Common myeloid progenitor, CD34-positive (primary cell): ENCODE measurements around the gene LRP1-AS.

Experiments used
- CTCF ChIA-PET: fragments of 350-600 bp; sonication (Branson Sonifier 250); formaldehyde crosslinking; loops from one replicate; lab custom pipeline; 2021; ENCODE audit warnings: antibody characterized with exemption; lab: Charles Lee
- POLR2A ChIA-PET: fragments of 350-600 bp; sonication (Branson Sonifier 250); formaldehyde crosslinking; loops from one replicate; lab custom pipeline; 2021; ENCODE audit warnings: antibody characterized with exemption; lab: Charles Lee
- DNase-seq, 3 donors: peaks; one replicate each; pipeline versions ENCODE4 v3.0.0 to v3.0.0-alpha.2; 2013
- H3K27ac ChIP-seq, 2 experiments: 1 replicate in 1 of 2; 2 replicates in 1 of 2; pipeline ENCODE4 v1.7.0; 2013; ENCODE audit warnings: inconsistent platforms in 2 of 2, low read length in 2 of 2, mild to moderate bottlenecking in 2 of 2, low read depth in 1 of 2, moderate library complexity in 1 of 2; ENCODE audit not compliant: severe bottlenecking in 2 of 2, insufficient read depth in 1 of 2, poor library complexity in 1 of 2
- H3K27me3 ChIP-seq, 5 experiments: replicated peaks in 2 of 5; 1 replicate in 3 of 5; 2 replicates in 2 of 5; pipeline versions ENCODE4 v1.6.1 to v1.7.0; 2013; ENCODE audit warnings: low read length in 4 of 5, mild to moderate bottlenecking in 2 of 5, moderate library complexity in 2 of 5, inconsistent platforms in 1 of 5; ENCODE audit not compliant: insufficient read depth in 5 of 5, control insufficient read depth in 4 of 5
- H3K36me3 ChIP-seq, 4 experiments: 1 replicate in 2 of 4; 2 replicates in 2 of 4; pipeline versions ENCODE4 v1.6.1 to v1.7.0; 2013; ENCODE audit warnings: low read length in 3 of 4, control low read depth in 1 of 4, mild to moderate bottlenecking in 1 of 4; ENCODE audit not compliant: control insufficient read depth in 4 of 4, insufficient read depth in 4 of 4
- H3K4me1 ChIP-seq, 4 experiments: 1 replicate in 3 of 4; 2 replicates in 1 of 4; pipeline versions ENCODE4 v1.6.1 to v1.7.1; 2013; ENCODE audit warnings: low read length in 3 of 4, mild to moderate bottlenecking in 3 of 4, control low read depth in 1 of 4, inconsistent platforms in 1 of 4, moderate library complexity in 1 of 4; ENCODE audit not compliant: control insufficient read depth in 4 of 4, insufficient read depth in 4 of 4; ENCODE audit errors: control extremely low read depth in 1 of 4
- H3K4me3 ChIP-seq, 7 experiments: 1 replicate in 4 of 7; 2 replicates in 3 of 7; pipeline versions ENCODE4 v1.5.1 to v1.7.0; 2013; ENCODE audit warnings: mild to moderate bottlenecking in 7 of 7, low read length in 6 of 7, moderate library complexity in 6 of 7, inconsistent platforms in 2 of 7, low read depth in 2 of 7, control low read depth in 1 of 7; ENCODE audit not compliant: insufficient read depth in 4 of 7, control insufficient read depth in 1 of 7; ENCODE audit errors: extremely low read depth in 1 of 7
- H3K9me3 ChIP-seq, 5 experiments: 1 replicate in 4 of 5; 2 replicates in 1 of 5; pipeline versions ENCODE4 v1.6.1 to v1.7.1; 2013; ENCODE audit warnings: low read length in 4 of 5, mild to moderate bottlenecking in 2 of 5, inconsistent platforms in 1 of 5, low read depth in 1 of 5, moderate library complexity in 1 of 5; ENCODE audit not compliant: control insufficient read depth in 4 of 5, insufficient read depth in 2 of 5; ENCODE audit errors: control extremely low read depth in 1 of 5
- WGBS: methylation state at CpG from one replicate; pipeline ENCODE4 v1.1.5; 2013; ENCODE audit not compliant: insufficient coverage; 5-methylcytosine and 5-hydroxymethylcytosine counted together

LRP1-AS gene

DNA sequence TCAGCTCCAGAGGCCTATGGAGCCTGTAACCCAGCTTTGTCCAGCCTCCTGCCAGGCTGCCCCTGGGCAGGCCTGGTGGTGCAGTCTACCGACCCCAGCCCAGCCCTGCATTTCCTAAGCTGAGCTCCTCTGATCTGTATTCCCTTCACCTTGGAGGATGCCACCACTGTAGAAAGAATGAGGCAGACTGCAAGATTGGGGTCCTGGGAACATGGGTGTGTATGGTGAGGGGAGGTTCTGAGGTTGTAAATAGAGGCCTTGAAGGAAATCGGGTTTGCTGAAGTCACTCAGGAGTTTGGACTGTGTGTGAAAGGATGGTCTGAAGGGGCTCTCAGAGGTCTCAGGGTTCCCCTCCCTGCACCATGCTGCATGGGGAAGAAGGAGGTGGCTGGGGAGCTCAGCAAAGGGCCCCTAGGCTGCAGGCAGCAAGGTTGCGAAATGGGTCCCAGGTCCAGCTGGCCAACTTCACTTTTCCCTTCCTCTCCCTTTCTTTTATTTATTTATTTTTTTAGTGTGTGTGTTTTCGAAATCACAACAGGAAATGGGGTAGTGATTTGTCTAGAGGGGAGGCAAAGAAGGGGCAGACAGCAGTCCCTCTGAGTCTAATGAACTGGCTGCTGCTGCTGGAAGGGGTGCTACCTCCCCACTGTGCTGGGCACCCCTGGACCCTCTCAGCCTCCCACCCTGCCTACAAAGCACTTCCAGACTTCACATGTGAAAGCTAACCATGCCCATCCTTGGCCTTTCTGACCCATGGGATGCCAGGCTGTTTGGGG is 1.2 kb upstream of the LRP1-AS start:
- no peak overlapping the region for H3K4me3 ChIP-seq
- H3K27ac ChIP-seq, result no peak overlapping the region
- H3K4me1 ChIP-seq, result peaks cover 0 to 39% (median 14%) of the 10 kb centered on the region in 4 experiments
- CTCF ChIA-PET, result interaction anchor here (1.0 to 3.1 kb wide), 6 partner anchors 19 to 27 kb away, joined by 3 to 13 read pairs (median 6); no protein-coding TSS in a partner anchor
- POLR2A ChIA-PET, result interaction anchor here (0.6 to 1.0 kb wide), 2 partner anchors 19 to 49 kb away, joined by 3 read pairs; no protein-coding TSS in a partner anchor
- no peaks in the 10 kb centered on the region for H3K36me3 ChIP-seq
- no peaks in the 10 kb centered on the region for H3K27me3 ChIP-seq
- no peak for DNase-seq
- WGBS, result 100% methylated on average over 1 of the region's 4 CpGs
- H3K9me3 ChIP-seq, result no peaks in the 10 kb centered on the region

GRCh38 chr12:57146092-57146491 is 1.3 kb downstream of the LRP1-AS start:
- CTCF ChIA-PET, result interaction anchor here (0.8 to 2.3 kb wide), 4 partner anchors 10 to 78 kb away, joined by 3 to 9 read pairs (median 4); no protein-coding TSS in a partner anchor
- Histone ChIP-seq H3K27ac (no peak overlapping the region), H3K27me3 (no peaks in the 10 kb centered on the region), H3K36me3 (no peaks in the 10 kb centered on the region), H3K4me3 (no peak overlapping the region), H3K9me3 (no peaks in the 10 kb centered on the region), H3K4me1 (peaks cover 0 to 41% (median 14%) of the 10 kb centered on the region in 4 experiments)
- no peak for DNase-seq
- POLR2A ChIA-PET, result interaction anchor here (1.1 kb wide), 1 partner anchor 14 kb away, joined by 3 read pairs; no protein-coding TSS in a partner anchor
- WGBS, result no CpG with 5 or more reads among the region's 2 CpGs

GRCh38 chr12:57145460-57146059 is 1.9 kb downstream of the LRP1-AS start:
- H3K27ac ChIP-seq, result no peak overlapping the region
- H3K4me1 ChIP-seq, result peaks cover 0 to 41% (median 14%) of the 10 kb centered on the region in 4 experiments
- H3K9me3 ChIP-seq, result no peaks in the 10 kb centered on the region
- ChIA-PET POLR2A (interaction anchor here (1.1 kb wide), 1 partner anchor 14 kb away, joined by 3 read pairs; no protein-coding TSS in a partner anchor), CTCF (interaction anchor here (0.8 to 2.3 kb wide), 5 partner anchors 9 to 79 kb away, joined by 3 to 9 read pairs (median 3); no protein-coding TSS in a partner anchor)
- no peaks in the 10 kb centered on the region for H3K36me3 ChIP-seq
- no peaks in the 10 kb centered on the region for H3K27me3 ChIP-seq
- no peak overlapping the region for H3K4me3 ChIP-seq
- 92% methylated on average over 6 of the region's 10 CpGs for WGBS
- DNase-seq, result no peak

DNA sequence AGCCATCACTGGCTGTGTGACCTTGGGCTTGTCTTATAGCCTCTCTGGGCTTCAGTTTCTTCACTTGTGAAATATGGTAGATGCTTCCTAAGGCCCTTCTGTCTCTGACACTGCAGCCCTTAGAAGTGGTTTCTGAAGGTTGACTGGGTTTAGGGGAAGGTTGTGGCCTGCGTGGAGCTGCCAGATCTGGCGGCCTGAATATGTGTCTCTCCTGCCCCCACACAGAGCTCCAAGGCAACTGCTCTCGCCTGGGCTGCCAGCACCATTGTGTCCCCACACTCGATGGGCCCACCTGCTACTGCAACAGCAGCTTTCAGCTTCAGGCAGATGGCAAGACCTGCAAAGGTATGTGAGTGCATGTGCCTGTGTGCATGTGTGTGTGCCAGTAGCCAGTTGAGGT is 4.0 kb downstream of the LRP1-AS start:
- no peak for DNase-seq
- no peaks in the 10 kb centered on the region for H3K9me3 ChIP-seq
- H3K27me3 ChIP-seq, result no peaks in the 10 kb centered on the region
- no peak overlapping the region for H3K4me3 ChIP-seq
- no peak overlapping the region for H3K27ac ChIP-seq
- ChIA-PET CTCF (no interaction called here), POLR2A (interaction anchor here (0.5 kb wide), 1 partner anchor 10 kb away, joined by 3 read pairs; no protein-coding TSS in a partner anchor)
- WGBS, result 100% methylated on average over 2 of the region's 4 CpGs
- no peaks in the 10 kb centered on the region for H3K36me3 ChIP-seq
- peaks cover 0 to 28% (median 11%) of the 10 kb centered on the region in 4 experiments for H3K4me1 ChIP-seq

DNA sequence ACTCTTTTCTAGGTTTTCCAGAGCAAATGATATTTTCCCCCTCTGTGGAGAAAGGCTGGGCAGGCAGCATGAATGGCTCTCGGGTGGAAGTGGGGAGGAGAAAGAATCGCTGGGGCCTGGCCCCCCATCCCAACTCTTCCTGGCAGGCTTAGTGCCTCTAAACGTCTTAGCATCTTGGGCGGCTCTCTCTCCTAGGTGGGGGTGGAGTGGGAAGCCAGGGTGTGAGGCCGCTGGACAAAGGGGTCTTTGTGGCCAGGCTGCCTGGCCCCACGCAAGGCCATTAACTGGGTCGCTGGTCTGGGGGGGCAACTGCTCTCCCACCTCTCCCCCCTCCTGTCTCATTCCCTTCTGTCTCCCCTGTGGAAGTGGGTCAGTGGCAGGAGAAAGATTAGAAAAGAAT is 4.7 kb downstream of the LRP1-AS start:
- POLR2A ChIA-PET, result no interaction called here
- H3K4me1 ChIP-seq, result peaks cover 0 to 21% (median 9%) of the 10 kb centered on the region in 4 experiments

GRCh38 chr12:57142121-57142520 is 5.3 kb downstream of the LRP1-AS start:
- WGBS, result 96% methylated on average over 5 of the region's 9 CpGs
- H3K4me3 ChIP-seq, result no peak overlapping the region
- H3K36me3 ChIP-seq, result no peaks in the 10 kb centered on the region
- no peaks in the 10 kb centered on the region for H3K27me3 ChIP-seq
- H3K9me3 ChIP-seq, result no peaks in the 10 kb centered on the region
- H3K4me1 ChIP-seq, result peaks cover 0 to 15% (median 3%) of the 10 kb centered on the region in 4 experiments
- no peak for DNase-seq
- ChIA-PET CTCF (interaction anchor here (1.2 to 1.6 kb wide), 3 partner anchors 15 to 32 kb away, joined by 3 to 4 read pairs (median 4); no protein-coding TSS in a partner anchor), POLR2A (no interaction called here)
- no peak overlapping the region for H3K27ac ChIP-seq

More for the DNA sequence above, 4.7 kb downstream of the LRP1-AS start:
- DNase-seq, result no peak
- no peaks in the 10 kb centered on the region for H3K9me3 ChIP-seq
- H3K27me3 ChIP-seq, result no peaks in the 10 kb centered on the region
- H3K4me3 ChIP-seq, result no peak overlapping the region
- no peaks in the 10 kb centered on the region for H3K36me3 ChIP-seq
- CTCF ChIA-PET, result interaction anchor here (1.4 kb wide), 1 partner anchor 20 kb away, joined by 4 read pairs; no protein-coding TSS in a partner anchor
- H3K27ac ChIP-seq, result no peak overlapping the region
- WGBS, result no CpG with 5 or more reads among the region's 7 CpGs
